GM18868 (cell line): ENCODE results near the gene JUND.
A peak's percentile ranks its signal among the peaks of the same experiment; 100 is the strongest.

ENCODE experiments used
- ATAC-seq: cut with Tn5 transposase; IDR thresholded peaks from one replicate; pipeline ENCODE4 v1.9.1; 2021; ENCODE audit warnings: mild to moderate bottlenecking, moderate library complexity; ENCODE audit not compliant: unreplicated experiment

The JUND gene

DNA sequence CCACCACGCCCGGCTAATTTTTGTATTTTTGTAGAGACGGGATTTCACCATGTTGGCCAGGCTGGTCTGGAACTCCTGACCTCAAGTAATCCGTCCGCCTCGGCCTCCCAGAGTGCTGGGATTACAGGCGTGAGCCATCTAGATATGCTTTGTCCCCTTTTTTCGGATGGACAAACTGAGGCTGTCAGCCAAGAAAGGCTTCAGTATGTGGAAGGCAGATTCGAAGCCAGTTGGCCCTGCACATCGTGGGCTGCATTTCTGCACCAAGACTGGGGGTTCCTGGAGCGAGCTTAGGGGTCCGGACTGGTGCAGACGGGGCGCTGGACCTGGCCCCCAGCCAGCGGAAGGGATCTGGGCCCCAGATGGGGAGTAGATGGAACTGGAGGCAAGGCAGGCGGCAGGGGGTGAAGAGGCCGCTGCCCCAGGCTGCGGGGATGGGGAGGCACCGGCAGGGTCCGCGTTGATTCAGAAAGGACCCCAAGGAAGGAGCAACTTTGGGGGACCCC, 9.7 kb upstream of the JUND start:
- ATAC-seq, result peak; percentile 3

GRCh38 chr19:18290302-18291018, 9.0 kb upstream of the JUND start:
- ATAC-seq, result peak; percentile 50

DNA sequence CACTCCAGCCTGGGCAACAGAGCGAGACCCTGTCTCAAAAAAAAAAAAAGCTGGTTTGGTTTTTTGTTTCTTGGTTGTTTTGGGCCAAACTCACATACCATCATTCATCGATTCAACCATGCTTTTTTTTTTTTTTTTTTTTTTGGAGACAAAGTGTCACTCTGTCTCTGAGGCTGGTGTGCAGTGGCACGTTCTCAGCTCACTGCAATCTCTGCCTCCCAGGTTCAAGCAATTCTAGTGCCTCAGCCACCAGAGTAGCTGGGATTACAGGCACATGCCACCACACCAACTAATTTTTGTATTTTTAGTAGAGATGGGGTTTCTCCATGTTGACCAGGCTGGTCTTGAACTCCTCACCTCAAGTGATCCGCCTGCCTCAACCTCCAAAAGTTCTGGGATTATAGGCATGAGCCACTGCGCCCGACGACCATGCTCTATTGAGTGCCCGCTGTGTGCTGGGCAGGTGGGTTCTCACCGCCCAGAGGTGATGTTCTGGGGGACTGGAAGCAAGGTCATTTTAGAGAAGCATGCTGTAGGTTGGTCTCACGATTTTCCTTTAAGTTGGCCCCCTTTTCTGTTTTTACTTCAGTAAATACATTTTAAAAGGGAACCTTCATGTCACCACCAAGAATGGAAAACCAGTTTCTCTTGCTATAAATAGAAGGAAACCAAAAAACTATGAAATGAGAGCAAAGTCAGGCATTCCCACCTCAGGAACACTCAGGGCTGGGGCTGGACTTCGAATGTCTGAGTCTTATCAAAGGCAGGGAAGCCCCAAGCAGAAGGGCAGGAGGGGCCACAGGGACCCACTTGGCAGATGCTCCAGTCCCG, 8.3 kb upstream of the JUND start:
- no peak for ATAC-seq

GRCh38 chr19:18287836-18288772, 6.7 kb upstream of the JUND start:
- no peak for ATAC-seq

DNA sequence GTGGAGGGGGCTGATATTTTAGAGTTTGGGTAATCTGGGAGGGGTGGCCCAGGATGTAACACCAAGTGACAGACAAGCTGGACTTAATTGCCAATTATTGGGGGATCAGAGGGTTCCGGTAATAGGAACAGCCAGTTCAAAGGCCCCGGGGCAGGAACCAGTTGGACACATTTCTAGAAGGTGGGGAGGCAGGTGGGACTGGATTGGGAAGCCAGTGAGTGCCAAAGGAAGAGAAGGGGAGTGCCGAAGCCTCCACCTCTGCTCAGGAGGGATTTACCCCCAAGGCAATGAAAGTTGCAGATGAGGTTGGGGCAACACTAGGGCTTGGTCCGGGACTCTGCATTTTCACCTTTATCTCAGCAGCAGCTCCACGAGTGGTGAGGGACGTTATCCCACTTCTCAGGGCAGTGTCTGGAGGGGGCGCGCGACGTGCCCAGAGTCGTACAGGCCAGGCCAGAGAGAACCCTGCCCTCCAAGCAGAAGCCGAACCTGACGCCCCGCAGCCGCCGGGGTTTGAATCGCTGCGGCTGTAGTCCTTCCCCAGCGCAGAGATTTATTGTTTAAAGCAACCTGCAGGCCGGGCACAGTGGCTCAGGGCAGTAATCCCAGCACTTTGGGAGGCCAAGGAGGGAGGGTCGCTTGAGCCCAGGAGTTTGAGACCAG, 5.7 kb upstream of the JUND start:
- ATAC-seq, result no peak

GRCh38 chr19:18284712-18285360, 3.4 kb upstream of the JUND start:
- ATAC-seq, result no peak

DNA sequence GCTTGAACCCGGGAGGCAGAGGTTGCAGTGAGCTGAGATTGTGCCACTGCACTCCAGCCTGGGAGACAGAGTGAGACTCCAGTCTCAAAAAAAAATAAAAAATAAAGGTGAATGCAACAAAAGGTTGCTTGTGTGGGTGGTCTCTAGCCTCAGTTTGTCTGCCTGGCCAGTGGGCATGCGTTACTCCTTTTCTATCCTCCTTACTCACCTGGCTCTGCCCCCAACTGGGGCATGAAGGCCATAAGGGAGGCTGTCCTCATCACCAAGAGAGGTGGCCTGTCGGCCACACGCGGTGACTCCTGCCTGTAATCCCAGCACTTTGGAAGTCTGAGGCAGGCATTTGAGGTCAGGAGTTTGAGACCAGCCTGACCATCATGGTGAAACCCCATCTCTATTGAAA, 1.9 kb upstream of the JUND start:
- ATAC-seq, result no peak

DNA sequence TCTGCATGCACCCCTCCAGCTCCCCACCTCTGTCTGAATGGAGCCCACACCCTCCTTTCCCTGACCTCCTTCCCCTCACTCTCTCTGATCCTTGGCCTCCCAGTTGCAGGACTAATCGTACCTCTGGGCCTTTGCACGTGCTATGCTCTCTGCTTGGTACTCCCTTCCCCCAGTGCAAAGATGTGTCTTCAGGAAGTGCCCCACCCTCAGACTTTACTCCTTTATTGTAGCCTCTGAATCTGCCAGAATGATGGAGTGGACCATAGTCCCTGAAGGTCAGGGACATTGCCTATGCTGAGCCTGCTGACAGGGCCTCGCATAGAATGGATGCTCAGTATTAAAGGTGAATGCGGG, 1.3 kb upstream of the JUND start:
- ATAC-seq, result no peak

DNA sequence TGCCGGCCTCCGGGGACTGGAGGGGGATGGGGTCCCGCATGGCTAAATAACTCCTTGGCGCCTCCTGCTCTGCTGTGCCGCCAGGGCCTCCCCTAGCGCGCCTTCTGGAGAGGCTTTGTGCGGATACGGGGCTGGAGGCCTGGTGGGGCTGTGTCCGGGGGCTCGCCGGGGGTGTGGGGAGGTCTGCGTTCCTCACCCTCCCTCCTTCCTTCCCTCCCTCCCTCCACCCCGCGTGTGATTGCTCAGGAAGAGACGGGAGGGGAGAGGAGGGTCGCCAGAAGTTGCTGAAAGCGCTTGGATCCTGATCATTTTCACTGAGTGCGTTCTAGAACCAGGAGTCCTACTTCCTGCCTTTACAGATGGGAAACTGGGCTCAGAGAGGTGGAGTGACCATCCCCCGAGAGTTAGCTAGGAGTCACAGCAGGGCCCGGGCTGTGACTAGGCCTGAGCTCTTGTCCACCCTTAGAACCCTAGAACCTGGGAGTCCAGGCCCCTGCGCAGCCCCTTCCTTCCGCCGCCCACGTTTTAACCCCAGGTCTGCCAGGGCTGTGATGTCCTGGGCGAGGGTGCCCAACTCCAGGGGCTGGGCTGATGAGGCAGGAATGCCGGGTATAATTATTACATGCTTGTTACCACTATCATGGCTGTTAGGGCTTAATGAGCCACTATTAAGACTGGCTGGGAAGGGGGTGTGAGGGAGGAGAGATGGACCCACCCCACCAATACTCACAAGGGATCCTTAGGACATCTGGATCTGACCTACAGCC, 782 bp upstream of the JUND start:
- no peak for ATAC-seq

GRCh38 chr19:18280247-18281081, 958 bp downstream of the JUND start:
- peak; percentile 17 for ATAC-seq

- ATAC-seq, result peak; percentile 24
These were observed 1.7 kb downstream of the JUND start for GRCh38 chr19:18279516-18280246.

DNA sequence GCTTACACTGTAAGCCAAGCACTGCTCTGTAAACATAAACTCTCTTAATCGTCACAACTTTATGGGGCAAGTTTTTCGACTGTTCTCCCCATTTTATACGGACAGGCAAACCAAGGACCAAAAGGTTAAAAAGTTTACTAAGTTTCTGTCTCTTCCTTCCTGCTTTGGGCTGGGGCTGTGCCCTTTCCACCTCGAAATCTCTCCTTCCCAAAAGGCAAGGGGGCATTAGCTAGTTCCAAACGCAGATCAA, 2.2 kb downstream of the JUND start:
- no peak for ATAC-seq

DNA sequence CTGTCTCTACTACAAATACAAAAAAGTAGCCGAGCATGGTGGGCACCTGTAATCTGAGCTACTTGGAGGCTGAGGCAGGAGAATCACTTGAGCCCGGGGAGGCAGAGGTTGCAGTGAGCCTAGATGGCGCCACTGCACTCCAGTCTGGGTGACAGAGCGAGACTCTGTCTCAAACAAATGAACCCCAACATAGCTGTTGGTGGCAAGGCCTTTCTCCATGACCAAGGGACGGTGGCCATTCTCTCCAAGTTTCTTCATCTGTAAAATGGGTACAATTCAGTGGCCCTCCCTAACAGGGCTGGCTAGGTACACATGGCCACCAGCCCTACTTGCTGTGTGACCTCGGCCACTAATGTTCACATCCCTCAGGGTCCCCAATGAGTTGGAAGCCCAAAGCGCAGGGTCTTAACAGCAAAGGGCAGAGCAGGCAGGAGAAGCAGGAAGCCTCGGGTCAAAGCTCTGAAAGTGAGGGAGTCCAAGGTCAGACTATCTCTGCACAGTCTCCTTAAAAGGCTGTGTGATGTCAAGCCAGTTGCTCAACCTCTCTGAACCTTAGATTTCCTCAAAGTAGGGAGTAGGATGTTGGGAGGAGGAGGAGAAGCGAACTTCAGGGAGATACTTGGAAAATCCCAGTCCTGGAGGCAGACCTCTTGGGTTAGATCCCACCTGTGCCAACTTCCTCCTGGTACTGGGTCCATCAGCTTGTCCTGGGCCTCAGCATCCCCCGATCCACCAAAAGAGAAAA, 2.7 kb downstream of the JUND start:
- ATAC-seq, result no peak

DNA sequence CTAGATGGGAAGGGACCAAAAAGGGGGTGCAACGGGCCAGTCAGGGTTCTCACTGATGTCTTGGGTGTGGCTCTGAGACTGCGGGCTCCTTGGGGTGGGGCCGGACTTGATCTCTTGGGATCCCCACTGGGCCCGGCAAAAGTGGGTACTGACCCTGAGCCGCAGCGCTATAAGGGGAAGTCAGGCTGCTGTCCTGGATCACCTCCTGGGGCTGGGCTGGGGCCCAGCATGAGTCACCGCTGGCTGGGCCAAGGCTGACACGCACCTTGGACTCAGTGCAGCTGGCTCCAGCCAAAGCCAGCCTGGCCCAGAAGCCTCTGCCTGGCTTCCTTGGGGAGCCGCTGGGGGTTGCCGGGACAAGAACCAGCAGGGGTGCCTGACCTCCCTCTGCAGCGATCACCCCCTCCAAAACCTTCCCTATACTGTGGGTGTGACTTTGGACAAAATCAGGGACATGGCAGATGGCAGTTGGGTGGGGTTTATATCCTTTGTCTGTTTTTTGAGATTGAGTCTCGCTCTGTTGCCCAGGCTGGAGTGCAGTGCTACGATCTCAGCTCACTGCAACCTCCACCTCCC, 6.6 kb downstream of the JUND start:
- no peak for ATAC-seq

- no peak for ATAC-seq
These were observed 7.1 kb downstream of the JUND start, which contains the start of gene IQCN for GRCh38 chr19:18274219-18274780. TSS of gene IQCN (minus strand) at chr19:18274452. CDS start at chr19:18269478, 4,974 bp downstream.

- ATAC-seq, result no peak
These were observed 7.7 kb downstream of the JUND start for GRCh38 chr19:18273561-18274218.
